Neuron (in vitro differentiated cells): Measurements from ENCODE around the gene OBP2A.
"Not testable (repeated sequence)": the region's sequence is repeated elsewhere in the genome, so short reads cannot be mapped to it uniquely, and the experiment has no call there.

ENCODE experiments used
- H2AFZ ChIP-seq: one replicate; pipeline ENCODE4 v1.6.1; 2013; ENCODE audit warnings: low read depth, mild to moderate bottlenecking, inconsistent platforms, low read length, moderate library complexity
- H3K27me3 ChIP-seq: one replicate; pipeline ENCODE4 v1.6.1; 2013; ENCODE audit warnings: low read length; ENCODE audit not compliant: insufficient read depth
- H3K36me3 ChIP-seq: one replicate; pipeline ENCODE4 v1.6.1; 2013; ENCODE audit warnings: low read length; ENCODE audit not compliant: insufficient read depth
- H3K4me1 ChIP-seq: one replicate; pipeline ENCODE4 v1.6.1; 2013; ENCODE audit warnings: low read length; ENCODE audit not compliant: insufficient read depth
- H3K4me3 ChIP-seq: 2 replicates; pipeline ENCODE4 v1.5.1; 2013; ENCODE audit warnings: mild to moderate bottlenecking, low read length, moderate library complexity
- H3K9me3 ChIP-seq: one replicate; pipeline ENCODE4 v1.6.1; 2013; ENCODE audit warnings: low read length

The OBP2A gene

DNA sequence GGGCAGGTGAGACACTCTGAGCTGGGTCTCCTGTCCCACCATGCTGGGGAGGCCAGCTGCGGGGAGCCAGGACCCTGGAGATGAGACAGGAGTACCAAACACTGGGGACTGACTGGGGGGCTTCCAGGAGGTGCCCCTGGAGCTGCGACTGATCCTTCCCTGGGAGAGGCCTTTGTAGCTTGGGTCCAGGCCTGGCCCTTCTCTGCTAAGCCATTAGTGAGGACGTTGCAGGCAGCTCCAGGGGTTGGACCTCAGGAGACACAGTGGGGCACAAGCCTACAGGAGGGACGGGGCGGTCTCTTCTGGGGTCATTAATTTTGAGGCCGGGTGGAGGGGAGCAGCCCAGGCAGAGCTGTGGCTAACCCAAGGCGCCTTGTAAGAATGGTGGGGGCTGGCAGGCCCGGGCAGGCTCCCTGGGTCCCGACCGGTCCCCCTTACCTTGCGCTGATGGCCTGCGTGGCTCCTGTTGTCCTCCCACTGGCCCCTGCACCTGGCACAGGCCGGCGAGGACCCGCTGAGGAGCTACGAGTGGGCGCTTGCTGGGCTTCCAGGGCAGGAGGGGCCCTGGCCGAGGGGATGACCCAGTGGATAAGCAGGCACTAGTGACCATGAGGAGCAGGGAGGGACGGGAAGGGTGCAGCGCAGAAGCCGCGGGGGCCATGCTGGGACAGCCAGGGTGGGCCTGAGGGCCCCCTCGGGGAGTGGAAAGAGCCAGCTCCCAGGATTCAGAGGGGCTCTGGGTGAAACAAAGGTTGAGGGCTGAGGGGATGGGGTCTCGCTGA is 40.3 kb upstream of the OBP2A start:
- no peak overlapping the region for H2AFZ ChIP-seq
- no peak overlapping the region for H3K4me3 ChIP-seq
- no peaks in the 10 kb centered on the region for H3K27me3 ChIP-seq

DNA sequence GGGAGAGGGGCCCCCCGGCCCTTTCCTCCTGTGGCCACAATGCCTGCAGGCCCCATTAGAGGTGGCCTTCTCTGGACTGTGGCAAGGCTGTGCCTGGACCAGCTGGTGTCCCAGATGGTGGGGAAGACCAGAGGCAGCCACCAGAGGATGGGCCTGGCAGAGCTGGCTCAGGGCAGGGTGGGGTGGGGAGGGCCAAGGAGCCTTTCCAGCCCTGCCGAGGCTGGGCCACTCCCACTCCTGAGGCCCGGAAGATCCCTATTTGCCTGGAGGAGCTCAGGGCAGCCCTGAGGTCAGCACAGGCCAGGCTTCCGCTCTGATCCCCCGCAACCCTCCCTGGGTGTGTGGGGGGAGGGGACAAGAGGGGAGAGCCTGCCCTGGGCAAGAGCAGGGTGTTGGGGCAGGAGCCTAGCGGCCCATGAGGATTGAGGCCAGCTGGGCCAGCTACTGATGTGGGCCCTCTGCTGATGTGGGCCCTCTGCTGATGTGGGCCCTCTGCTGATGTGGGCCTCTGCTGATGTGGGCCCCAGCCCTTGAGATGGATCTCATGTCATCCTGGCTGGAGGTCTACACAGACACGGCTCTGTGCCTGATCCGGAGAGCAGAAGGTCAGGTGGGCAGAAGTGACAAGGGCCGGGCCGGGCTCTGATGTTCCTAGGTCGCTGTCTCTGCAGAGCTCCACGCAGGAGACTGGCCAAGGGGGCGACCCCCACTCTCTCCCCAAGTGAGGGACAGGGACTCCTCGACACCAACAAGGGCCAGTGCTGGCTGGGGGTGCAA is 39.4 kb upstream of the OBP2A start:
- Histone ChIP-seq H3K4me1 (peaks cover 7% of the 10 kb centered on the region), H3K27me3 (no peaks in the 10 kb centered on the region), H3K9me3 (no peaks in the 10 kb centered on the region), H3K36me3 (peaks cover 33% of the 10 kb centered on the region), H3K4me3 (no peak overlapping the region), H2AFZ (no peak overlapping the region)

More for the DNA sequence above, 40.3 kb upstream of the OBP2A start:
- H3K36me3 ChIP-seq: peaks cover 33% of the 10 kb centered on the region
- H3K9me3 ChIP-seq: no peaks in the 10 kb centered on the region
- peaks cover 13% of the 10 kb centered on the region for H3K4me1 ChIP-seq

GRCh38 chr9:135507104-135508035 is 38.6 kb upstream of the OBP2A start:
- Histone ChIP-seq H2AFZ (no peak overlapping the region), H3K4me3 (no peak overlapping the region), H3K4me1 (peaks cover 1% of the 10 kb centered on the region), H3K9me3 (no peaks in the 10 kb centered on the region), H3K36me3 (peaks cover 31% of the 10 kb centered on the region), H3K27me3 (no peaks in the 10 kb centered on the region)

DNA sequence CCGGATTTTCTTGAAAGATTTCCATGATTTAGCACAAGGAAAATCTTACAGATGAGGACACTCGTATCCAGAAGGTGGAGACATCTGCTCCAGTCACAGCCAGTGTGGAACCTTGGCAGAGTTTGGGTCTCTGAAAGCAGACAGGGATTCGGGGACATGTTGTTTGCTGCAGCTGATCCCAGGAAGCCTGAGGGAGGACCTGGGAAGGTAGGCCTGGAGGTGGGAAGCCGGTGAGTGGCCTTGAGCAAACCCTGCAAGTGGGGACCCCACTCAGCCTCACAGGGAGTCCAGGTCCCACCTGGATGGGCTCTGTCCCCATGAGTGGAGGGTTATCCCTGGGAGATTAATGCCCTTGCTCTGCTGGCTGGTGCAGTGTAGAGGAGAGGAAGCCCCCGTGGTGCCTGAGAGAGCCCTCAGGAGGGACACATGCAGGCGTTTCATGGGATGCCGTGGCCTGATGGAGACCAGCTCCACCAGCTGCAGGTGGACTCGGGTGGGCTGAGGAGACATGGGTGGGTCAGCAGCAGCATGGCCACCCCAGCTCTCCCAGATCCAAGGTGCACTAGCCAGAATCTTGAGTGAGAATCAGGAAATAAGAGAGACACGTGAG is 37.6 kb upstream of the OBP2A start:
- Histone ChIP-seq H3K36me3 (peaks cover 21% of the 10 kb centered on the region), H3K4me1 (peaks cover 2% of the 10 kb centered on the region), H3K4me3 (no peak overlapping the region), H3K9me3 (no peaks in the 10 kb centered on the region), H2AFZ (no peak overlapping the region), H3K27me3 (no peaks in the 10 kb centered on the region)

- H2AFZ ChIP-seq: no peak overlapping the region
- H3K36me3 ChIP-seq: peaks cover 10% of the 10 kb centered on the region
- H3K4me3 ChIP-seq: no peak overlapping the region
- H3K9me3 ChIP-seq: no peaks in the 10 kb centered on the region
- H3K27me3 ChIP-seq: no peaks in the 10 kb centered on the region
- H3K4me1 ChIP-seq: peaks cover 2% of the 10 kb centered on the region
Measured at GRCh38 chr9:135509458-135509857, 36.5 kb upstream of the OBP2A start.

DNA sequence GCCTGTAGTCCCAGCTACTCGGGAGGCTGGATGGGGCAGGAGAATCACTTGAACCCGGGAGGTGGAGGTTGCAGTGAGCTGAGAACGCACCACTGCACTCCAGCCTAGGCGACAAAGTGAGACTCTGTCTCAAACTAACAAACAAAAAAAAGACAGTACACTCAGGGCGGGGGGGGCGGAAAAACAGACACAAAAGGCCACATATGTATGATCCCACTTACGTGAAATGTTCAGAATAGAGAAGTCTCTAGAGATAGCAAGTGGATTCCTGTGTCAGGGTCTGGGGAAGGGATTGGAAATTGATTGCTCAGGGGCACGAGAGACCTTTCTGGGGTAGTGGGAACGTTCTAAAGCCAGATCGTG is 33.7 kb upstream of the OBP2A start:
- H3K4me3 ChIP-seq: no peak overlapping the region
- no peaks in the 10 kb centered on the region for H3K9me3 ChIP-seq
- no peaks in the 10 kb centered on the region for H3K36me3 ChIP-seq
- no peak overlapping the region for H2AFZ ChIP-seq
- no peaks in the 10 kb centered on the region for H3K27me3 ChIP-seq
- peaks cover 2% of the 10 kb centered on the region for H3K4me1 ChIP-seq

GRCh38 chr9:135512904-135513303 is 33.0 kb upstream of the OBP2A start:
- H3K4me1 ChIP-seq: peaks cover 2% of the 10 kb centered on the region
- no peaks in the 10 kb centered on the region for H3K27me3 ChIP-seq
- H3K9me3 ChIP-seq: no peaks in the 10 kb centered on the region
- no peak overlapping the region for H2AFZ ChIP-seq
- H3K4me3 ChIP-seq: no peak overlapping the region
- no peaks in the 10 kb centered on the region for H3K36me3 ChIP-seq

- Histone ChIP-seq H3K36me3 (no peaks in the 10 kb centered on the region), H3K9me3 (no peaks in the 10 kb centered on the region), H3K4me3 (no peak overlapping the region), H3K4me1 (peaks cover 2% of the 10 kb centered on the region), H3K27me3 (no peaks in the 10 kb centered on the region), H2AFZ (no peak overlapping the region)
Measured at GRCh38 chr9:135513351-135513846, 32.5 kb upstream of the OBP2A start.

- not testable (repeated sequence) for H3K4me1 ChIP-seq, H3K36me3 ChIP-seq, H3K4me3 ChIP-seq, H3K9me3 ChIP-seq, H3K27me3 ChIP-seq, H2AFZ ChIP-seq
Measured at GRCh38 chr9:135513906-135514305, 32.0 kb upstream of the OBP2A start.

DNA sequence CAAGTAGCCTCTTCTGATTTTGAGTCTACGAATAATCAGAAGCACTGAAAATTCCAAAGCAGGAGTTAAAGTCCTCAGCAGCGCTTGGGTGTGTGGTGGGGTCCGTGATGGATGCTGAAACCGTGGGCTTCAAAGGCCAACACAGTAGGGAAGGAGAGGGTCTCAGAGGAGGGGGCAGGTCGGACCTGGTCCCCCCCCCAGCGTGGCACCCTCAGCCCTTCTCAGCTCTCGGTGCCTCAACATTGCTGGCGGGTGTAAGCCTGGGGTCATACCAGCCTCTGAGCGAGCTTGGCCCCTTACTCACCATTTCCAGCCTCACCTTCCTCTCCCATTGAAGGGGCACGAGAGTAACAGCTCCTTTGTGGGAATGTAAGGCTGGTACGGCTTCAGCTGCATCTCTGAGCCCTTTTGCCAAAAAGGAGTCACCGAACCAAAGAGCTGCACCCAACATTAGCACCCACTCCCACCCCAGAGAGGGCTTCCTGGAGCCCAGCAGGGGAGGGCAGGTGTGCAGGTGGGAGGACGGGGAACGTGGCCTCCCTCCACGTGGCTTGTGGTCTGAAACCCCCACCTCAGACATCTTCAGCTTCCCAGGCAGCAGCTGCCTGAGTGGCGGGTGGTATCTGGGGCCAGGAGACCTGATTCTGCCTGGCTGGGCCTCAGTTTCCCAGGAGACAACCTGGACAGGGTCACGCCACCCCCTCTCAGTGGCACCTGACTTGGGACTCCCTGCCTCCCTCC is 31.4 kb upstream of the OBP2A start:
- Histone ChIP-seq H3K27me3 (no peaks in the 10 kb centered on the region), H3K4me3 (no peak overlapping the region), H3K4me1 (peaks cover 2% of the 10 kb centered on the region), H3K36me3 (no peaks in the 10 kb centered on the region), H2AFZ (no peak overlapping the region), H3K9me3 (peaks cover under 1% of the 10 kb centered on the region)

GRCh38 chr9:135515083-135515951 is 30.6 kb upstream of the OBP2A start:
- H3K4me3 ChIP-seq: no peak overlapping the region
- H3K27me3 ChIP-seq: no peaks in the 10 kb centered on the region
- H2AFZ ChIP-seq: no peak overlapping the region
- peaks cover 2% of the 10 kb centered on the region for H3K4me1 ChIP-seq
- peaks cover 2% of the 10 kb centered on the region for H3K9me3 ChIP-seq
- no peaks in the 10 kb centered on the region for H3K36me3 ChIP-seq
